CD4-positive, alpha-beta memory T cell (primary cell): ENCODE data around the gene LARP4B. TPM values are rescaled to one million over a fixed set of nuclear protein-coding genes. Genes with fewer than 3 reads are reported as not detected.

Experiments used
- CTCF ChIA-PET: fragments of 350-600 bp; sonication (Branson Sonifier 250); formaldehyde crosslinking; loops from one replicate; lab custom pipeline; 2021; ENCODE audit warnings: inconsistent platforms; ENCODE audit not compliant: partially characterized antibody; lab: Charles Lee
- POLR2A ChIA-PET: fragments of 350-600 bp; sonication (Branson Sonifier 250); formaldehyde crosslinking; loops from one replicate; lab custom pipeline; 2021; ENCODE audit not compliant: partially characterized antibody; lab: Charles Lee
- DNase-seq, 5 donors: peaks; one replicate each; pipeline versions ENCODE4 v3.0.0 to v3.0.0-alpha.2; 2020 to 2022; ENCODE audit warnings: mixed read lengths in 1 of 5
- H3K27ac ChIP-seq: one replicate; pipeline ENCODE4 v1.7.0; 2013; ENCODE audit warnings: low read depth, low read length
- H3K27me3 ChIP-seq: 2 replicates; pipeline ENCODE4 v1.7.0; 2013; ENCODE audit warnings: mild to moderate bottlenecking, low read length, moderate library complexity; ENCODE audit not compliant: insufficient read depth
- H3K36me3 ChIP-seq: 2 replicates; pipeline ENCODE4 v1.7.0; 2013; ENCODE audit warnings: mild to moderate bottlenecking, low read length, moderate library complexity; ENCODE audit not compliant: insufficient read depth
- H3K4me1 ChIP-seq: 2 replicates; pipeline ENCODE4 v1.7.0; 2013; ENCODE audit warnings: mild to moderate bottlenecking, low read length, moderate library complexity; ENCODE audit not compliant: insufficient read depth
- H3K4me3 ChIP-seq, 2 donors: one replicate each; pipeline ENCODE4 v1.7.0; 2013; ENCODE audit warnings: low read length in 2 of 2, mild to moderate bottlenecking in 1 of 2
- H3K9me3 ChIP-seq, 2 donors: one replicate each; pipeline ENCODE4 v1.7.0; 2013; ENCODE audit warnings: low read length in 2 of 2, control low read depth in 1 of 2; ENCODE audit not compliant: control insufficient read depth in 1 of 2
- H3K27ac Mint-ChIP-seq, 7 donors: one replicate each; pipeline ENCODE4 v1.8.0; 2020 to 2021; ENCODE audit warnings: mixed read lengths in 7 of 7, mild to moderate bottlenecking in 6 of 7, inconsistent platforms in 3 of 7, moderate library complexity in 3 of 7
- H3K27me3 Mint-ChIP-seq, 2 donors: one replicate each; pipeline ENCODE4 v1.8.0; 2020 to 2021; ENCODE audit warnings: mixed read lengths in 2 of 2
- H3K36me3 Mint-ChIP-seq, 2 donors: one replicate each; pipeline ENCODE4 v1.8.0; 2020 to 2021; ENCODE audit warnings: mixed read lengths in 2 of 2, inconsistent platforms in 1 of 2, mild to moderate bottlenecking in 1 of 2
- H3K4me1 Mint-ChIP-seq, 4 donors: one replicate each; pipeline ENCODE4 v1.8.0; 2020 to 2021; ENCODE audit warnings: mixed read lengths in 4 of 4, mild to moderate bottlenecking in 1 of 4
- H3K4me3 Mint-ChIP-seq, 8 donors: one replicate each; pipeline ENCODE4 v1.8.0; 2020 to 2021; ENCODE audit warnings: mixed read lengths in 8 of 8, mild to moderate bottlenecking in 7 of 8, moderate library complexity in 6 of 8, inconsistent platforms in 3 of 8
- H3K9me3 Mint-ChIP-seq, 8 donors: one replicate each; pipeline ENCODE4 v1.8.0; 2020 to 2021; ENCODE audit warnings: mixed read lengths in 8 of 8, mild to moderate bottlenecking in 5 of 8, inconsistent platforms in 3 of 8, moderate library complexity in 1 of 8
- intact Hi-C: fragments of 100-400 bp; cut with micrococcal nuclease; formaldehyde crosslinking; loops from one replicate; pipeline ENCODE4 v1.15.1; 2023
- polyA plus RNA-seq, 2 donors: library from polyadenylated mRNA; unstranded; fragments of 300-500 nt; fragmentation: Illumina TruSeq; gene quantifications; one replicate each; pipeline ENCODE4 v1.2.3, GENCODE V29; 2021
- total RNA-seq, 2 experiments: library from RNA; stranded (reverse); gene quantifications; one replicate each; pipeline ENCODE4 v1.2.3, GENCODE V29; 2021

LARP4B gene
- total and polyA plus RNA-seq, 4 experiments from 2014 or later, result 13.0 to 99.7 (median 61.9) TPM

DNA sequence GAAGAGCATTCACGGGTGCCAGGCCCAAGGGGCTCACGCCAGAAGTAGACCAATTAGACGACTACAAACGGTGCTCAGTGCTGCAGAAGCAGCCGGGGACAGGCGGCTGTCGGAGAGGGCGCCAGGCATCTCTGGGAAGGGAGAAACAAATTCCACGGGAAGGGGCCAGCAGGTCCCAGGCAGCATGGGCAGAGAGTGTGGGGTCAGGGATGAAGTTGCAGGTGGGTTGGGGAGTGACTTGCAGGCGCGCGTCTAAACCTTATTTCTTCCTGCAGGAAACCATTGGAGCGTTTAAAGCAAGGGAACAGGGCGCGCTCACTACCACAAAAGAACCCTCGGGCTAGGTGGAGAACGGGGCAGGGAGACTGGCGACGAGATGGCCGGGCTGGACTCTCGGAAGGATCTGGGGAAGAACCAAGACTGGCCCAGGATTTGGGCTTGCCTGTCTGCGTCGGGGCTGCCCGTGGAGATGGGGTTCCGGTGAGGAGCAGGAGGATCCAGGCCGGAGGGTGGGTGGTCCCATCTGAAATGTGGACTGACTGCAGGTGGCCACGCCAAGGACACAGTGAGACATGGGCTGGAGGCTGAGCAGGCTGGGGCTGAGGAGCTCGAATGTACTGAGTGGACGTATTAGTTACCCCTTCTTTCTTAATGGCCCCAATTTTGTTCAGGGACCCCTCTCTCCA is 125.7 kb downstream of the LARP4B start:
- H3K36me3 Mint-ChIP-seq, result peaks cover 42 to 43% of the 10 kb centered on the region in 2 donors
- Histone ChIP-seq H3K4me1 (no peaks in the 10 kb centered on the region), H3K36me3 (peaks cover 22% of the 10 kb centered on the region), H3K27me3 (no peaks in the 10 kb centered on the region), H3K27ac (no peak overlapping the region), H3K9me3 (no peaks in the 10 kb centered on the region), H3K4me3 (no peak overlapping the region)
- ChIA-PET POLR2A (no interaction called here), CTCF (no interaction called here)
- no peak for DNase-seq
- peaks cover 0 to 2% (median 0%) of the 10 kb centered on the region in 8 donors for H3K9me3 Mint-ChIP-seq
- no peak overlapping the region for H3K4me3 Mint-ChIP-seq
- no peaks in the 10 kb centered on the region for H3K27me3 Mint-ChIP-seq
- intact Hi-C loops, result no loop called here
- H3K27ac Mint-ChIP-seq, result peak overlapping the region in 2 of 7 donors; percentile 53 to 72
- H3K4me1 Mint-ChIP-seq, result peaks cover 0 to 18% (median 0%) of the 10 kb centered on the region in 4 donors

DNA sequence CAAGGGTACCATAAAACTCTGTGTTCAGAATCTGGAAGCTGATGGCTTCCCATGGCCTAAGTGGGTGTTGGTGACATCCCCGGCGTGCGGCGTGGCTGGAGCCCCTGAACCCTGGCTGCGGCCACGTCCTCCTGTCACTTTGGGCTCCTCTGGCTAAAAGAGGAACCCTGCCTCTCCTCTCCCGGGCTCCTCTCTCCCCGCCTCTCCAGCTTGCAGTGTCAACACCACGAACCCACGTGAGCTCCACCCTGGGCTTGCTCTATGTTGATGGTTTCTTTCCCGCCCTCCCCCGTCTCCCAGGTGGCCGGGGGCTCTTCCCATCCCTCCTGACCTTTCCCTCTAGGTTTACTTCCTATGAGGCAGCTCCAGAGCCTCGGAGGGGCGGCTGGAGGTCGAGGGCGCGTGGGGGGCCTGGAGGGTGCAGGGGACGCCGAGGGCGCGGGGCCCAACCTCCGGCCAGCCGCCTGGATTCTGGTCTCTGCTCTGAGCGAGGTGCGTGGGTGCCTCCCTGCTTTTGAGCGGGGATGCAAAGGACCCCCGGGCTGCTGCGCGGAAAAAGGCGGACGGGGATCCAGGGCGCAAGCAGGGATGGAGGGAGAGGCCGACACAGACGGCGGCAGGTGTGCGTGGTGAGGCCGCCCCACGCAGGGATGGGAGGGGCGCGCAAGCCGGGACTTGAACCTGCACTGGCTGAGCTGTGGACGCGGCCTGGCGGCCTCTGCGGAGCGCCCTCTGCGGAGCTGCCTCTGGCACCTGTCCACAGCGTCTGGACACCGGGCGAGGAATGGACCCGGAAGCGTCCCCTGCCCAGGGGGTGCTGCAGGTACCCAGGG is 126.5 kb downstream of the LARP4B start:
- Histone ChIP-seq H3K36me3 (peaks cover 19% of the 10 kb centered on the region), H3K9me3 (no peaks in the 10 kb centered on the region), H3K27me3 (no peaks in the 10 kb centered on the region), H3K4me3 (no peak overlapping the region), H3K27ac (no peak overlapping the region), H3K4me1 (no peaks in the 10 kb centered on the region)
- DNase-seq, result no peak
- ChIA-PET CTCF (no interaction called here), POLR2A (no interaction called here)
- peaks cover 0 to 18% (median 0%) of the 10 kb centered on the region in 4 donors for H3K4me1 Mint-ChIP-seq
- peaks cover 0 to 2% of the 10 kb centered on the region in 2 donors for H3K27me3 Mint-ChIP-seq
- peaks cover 36 to 43% of the 10 kb centered on the region in 2 donors for H3K36me3 Mint-ChIP-seq
- H3K9me3 Mint-ChIP-seq, result peaks cover under 1 to 7% (median 5%) of the 10 kb centered on the region in 8 donors
- H3K27ac Mint-ChIP-seq, result no peak overlapping the region
- no peak overlapping the region for H3K4me3 Mint-ChIP-seq
- intact Hi-C loops, result no loop called here

DNA sequence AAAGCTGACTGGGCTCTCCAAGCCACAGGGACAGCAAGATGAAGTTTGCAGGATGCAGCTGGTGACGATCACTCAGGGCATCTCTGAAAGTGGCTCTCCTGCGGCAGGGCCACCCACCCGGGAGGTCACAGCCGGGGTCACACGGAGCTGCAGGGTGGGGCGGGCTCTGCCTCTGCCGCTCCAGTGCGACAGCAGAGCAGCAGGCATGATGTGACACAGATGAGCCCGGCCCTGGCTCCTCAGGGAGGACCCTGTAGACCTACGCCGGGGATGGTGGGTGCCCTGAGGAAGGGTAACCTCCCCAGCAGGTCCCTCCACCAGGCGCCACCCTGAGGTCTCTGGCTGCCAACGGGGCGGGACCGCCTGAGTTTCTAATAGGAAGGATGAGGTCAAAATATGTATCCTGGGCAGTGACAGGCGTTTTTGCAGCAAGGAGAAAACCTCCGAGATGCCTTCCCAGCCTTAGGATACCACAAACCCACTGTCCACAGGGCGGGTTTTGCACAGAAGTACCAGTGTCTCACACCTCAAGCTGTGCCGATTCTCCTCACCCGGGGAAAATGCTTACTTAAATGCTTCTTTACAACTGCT is 127.2 kb downstream of the LARP4B start:
- H3K4me1 ChIP-seq, result no peaks in the 10 kb centered on the region
- H3K4me3 ChIP-seq, result no peak overlapping the region
- CTCF ChIA-PET, result no interaction called here
- intact Hi-C loops, result no loop called here
- peaks cover 29 to 41% of the 10 kb centered on the region in 2 donors for H3K36me3 Mint-ChIP-seq
- no peaks in the 10 kb centered on the region for H3K9me3 ChIP-seq
- H3K27ac ChIP-seq, result no peak overlapping the region
- no peak overlapping the region for H3K4me3 Mint-ChIP-seq
- no peaks in the 10 kb centered on the region for H3K27me3 ChIP-seq
- H3K4me1 Mint-ChIP-seq, result peaks cover 0 to 18% (median 0%) of the 10 kb centered on the region in 4 donors
- H3K27ac Mint-ChIP-seq, result no peak overlapping the region
- POLR2A ChIA-PET, result no interaction called here
- H3K36me3 ChIP-seq, result peaks cover 15% of the 10 kb centered on the region
- H3K27me3 Mint-ChIP-seq, result peaks cover 0 to 2% of the 10 kb centered on the region in 2 donors
- H3K9me3 Mint-ChIP-seq, result peaks cover 2 to 14% (median 10%) of the 10 kb centered on the region in 8 donors
- no peak for DNase-seq

GRCh38 chr10:803041-803741 is 128.3 kb downstream of the LARP4B start:
- Histone ChIP-seq H3K4me1 (no peaks in the 10 kb centered on the region), H3K4me3 (no peak overlapping the region), H3K9me3 (no peaks in the 10 kb centered on the region), H3K27ac (no peak overlapping the region), H3K36me3 (peaks cover 14% of the 10 kb centered on the region), H3K27me3 (no peaks in the 10 kb centered on the region)
- Mint-ChIP-seq H3K36me3 (peaks cover 25 to 36% of the 10 kb centered on the region in 2 donors), H3K4me3 (no peak overlapping the region), H3K9me3 (peaks cover 2 to 25% (median 19%) of the 10 kb centered on the region in 8 donors), H3K27me3 (peaks cover 0 to 2% of the 10 kb centered on the region in 2 donors), H3K27ac (no peak overlapping the region), H3K4me1 (peaks cover 0 to 18% (median 0%) of the 10 kb centered on the region in 4 donors)
- intact Hi-C loops, result no loop called here
- POLR2A ChIA-PET, result no interaction called here
- DNase-seq, result no peak
- CTCF ChIA-PET, result no interaction called here

DNA sequence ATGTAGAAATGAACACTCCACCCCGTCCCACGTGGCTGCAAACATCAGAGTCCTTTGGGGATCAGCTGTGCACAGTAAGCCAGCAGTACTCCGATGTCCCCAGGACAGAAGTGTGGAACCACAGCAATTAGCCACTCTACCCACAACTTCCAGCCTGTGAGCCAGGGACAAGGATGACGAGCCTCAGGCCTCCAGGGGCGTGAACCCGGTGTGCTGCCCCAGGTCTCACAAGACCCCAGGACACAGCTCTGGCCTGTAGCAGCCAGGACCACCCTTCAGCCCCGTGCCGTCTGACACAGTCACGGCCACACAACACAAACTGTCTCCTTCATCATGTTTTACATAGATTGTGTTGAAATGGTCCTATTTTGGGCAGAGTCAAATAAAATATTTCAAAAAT is 129.0 kb downstream of the LARP4B start:
- Histone ChIP-seq H3K27ac (no peak overlapping the region), H3K36me3 (peaks cover 7% of the 10 kb centered on the region), H3K4me1 (no peaks in the 10 kb centered on the region), H3K27me3 (no peaks in the 10 kb centered on the region), H3K9me3 (no peaks in the 10 kb centered on the region), H3K4me3 (no peak overlapping the region)
- Mint-ChIP-seq H3K36me3 (peaks cover 18 to 33% of the 10 kb centered on the region in 2 donors), H3K4me1 (peaks cover 0 to 18% (median 0%) of the 10 kb centered on the region in 4 donors), H3K27me3 (peaks cover 0 to 2% of the 10 kb centered on the region in 2 donors), H3K9me3 (peaks cover 2 to 30% (median 23%) of the 10 kb centered on the region in 8 donors), H3K27ac (no peak overlapping the region), H3K4me3 (no peak overlapping the region)
- intact Hi-C loops, result no loop called here
- DNase-seq, result no peak
- CTCF ChIA-PET, result no interaction called here
- POLR2A ChIA-PET, result no interaction called here

DNA sequence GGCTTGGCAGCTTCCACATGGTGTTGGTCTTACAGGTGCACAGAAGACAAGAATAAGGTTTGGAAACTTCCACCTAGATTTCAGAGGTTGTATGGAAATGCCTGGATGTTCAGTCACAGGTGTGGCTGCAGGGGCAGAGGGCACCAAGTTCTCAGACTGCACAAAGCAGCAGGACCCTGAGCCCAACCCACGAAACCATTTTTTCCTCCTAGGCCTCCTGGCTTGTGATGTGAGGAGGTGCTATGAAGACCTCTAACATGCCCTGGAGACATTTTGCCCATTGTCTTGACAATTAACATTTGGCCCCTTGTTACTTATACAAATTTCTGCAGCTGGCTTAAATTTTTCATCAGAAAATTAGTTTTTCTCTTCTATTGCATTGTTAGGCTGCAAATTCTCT is 134.3 kb downstream of the LARP4B start:
- Histone ChIP-seq H3K27ac (no peak overlapping the region), H3K4me1 (no peaks in the 10 kb centered on the region), H3K4me3 (no peak overlapping the region), H3K9me3 (peaks cover 0 to 4% of the 10 kb centered on the region in 2 donors), H3K27me3 (no peaks in the 10 kb centered on the region), H3K36me3 (no peaks in the 10 kb centered on the region)
- Mint-ChIP-seq H3K27ac (no peak overlapping the region), H3K4me3 (no peak overlapping the region), H3K4me1 (no peaks in the 10 kb centered on the region), H3K9me3 (peaks cover 2 to 53% (median 43%) of the 10 kb centered on the region in 8 donors), H3K27me3 (peaks cover 0 to 2% of the 10 kb centered on the region in 2 donors), H3K36me3 (peaks cover 4 to 31% of the 10 kb centered on the region in 2 donors)
- ChIA-PET CTCF (no interaction called here), POLR2A (no interaction called here)
- DNase-seq, result no peak
- intact Hi-C loops, result no loop called here
